HG03469 (cell line): ENCODE data around the gene SARS1.
"Not testable (repeated sequence)": the region's sequence is repeated elsewhere in the genome, so short reads cannot be mapped to it uniquely, and the experiment has no call there.

Source experiments
- ATAC-seq: cut with Tn5 transposase; IDR thresholded peaks from one replicate; pipeline ENCODE4 v1.9.1; 2021; ENCODE audit warnings: mild to moderate bottlenecking, moderate library complexity, moderate number of reproducible peaks; ENCODE audit not compliant: unreplicated experiment

Gene SARS1

GRCh38 chr1:109192433-109192832 lies 21.3 kb upstream of the SARS1 start:
- no peak for ATAC-seq

GRCh38 chr1:109193653-109194590 lies 19.8 kb upstream of the SARS1 start:
- no peak for ATAC-seq

- ATAC-seq: no peak
Measured at GRCh38 chr1:109197158-109198042, 16.3 kb upstream of the SARS1 start.

- ATAC-seq: no peak
Measured at GRCh38 chr1:109198043-109198695, 15.5 kb upstream of the SARS1 start.

GRCh38 chr1:109198745-109199144 lies 15.0 kb upstream of the SARS1 start:
- no peak for ATAC-seq

- ATAC-seq: no peak
Measured at GRCh38 chr1:109199710-109200109, 14.0 kb upstream of the SARS1 start.

GRCh38 chr1:109201123-109201703 lies 12.5 kb upstream of the SARS1 start:
- ATAC-seq: no peak

- ATAC-seq: no peak
Measured at GRCh38 chr1:109204484-109204883, 9.2 kb upstream of the SARS1 start.

GRCh38 chr1:109206339-109206738 lies 7.4 kb upstream of the SARS1 start:
- no peak for ATAC-seq

- ATAC-seq: no peak
Measured at GRCh38 chr1:109207467-109208103, 6.1 kb upstream of the SARS1 start.

- ATAC-seq: no peak
Measured at GRCh38 chr1:109208394-109208793, 5.3 kb upstream of the SARS1 start.

GRCh38 chr1:109208836-109209463 lies 4.8 kb upstream of the SARS1 start:
- no peak for ATAC-seq

GRCh38 chr1:109210058-109210457 lies 3.7 kb upstream of the SARS1 start:
- ATAC-seq: no peak

- ATAC-seq: no peak
Measured at GRCh38 chr1:109213345-109213823, 334 bp upstream of the SARS1 start.

GRCh38 chr1:109214695-109215623 lies 1.2 kb downstream of the SARS1 start:
- ATAC-seq: no peak

- ATAC-seq: no peak
Measured at GRCh38 chr1:109216662-109217061, 2.9 kb downstream of the SARS1 start.

- ATAC-seq: no peak
Measured at GRCh38 chr1:109218516-109218915, 4.8 kb downstream of the SARS1 start.

GRCh38 chr1:109221201-109221600 lies 7.5 kb downstream of the SARS1 start:
- not testable (repeated sequence) for ATAC-seq

- ATAC-seq: no peak
Measured at GRCh38 chr1:109225308-109225707, 11.6 kb downstream of the SARS1 start.
